GM12873 (cell line): Measurements from ENCODE around the gene MYOF.

ENCODE experiments used
- CTCF ChIP-seq: IDR thresholded peaks from 2 replicates; pipeline ENCODE4 v1.5.1; 2012; ENCODE audit warnings: low read depth, mild to moderate bottlenecking, moderate library complexity, low read length, control low read depth; ENCODE audit not compliant: insufficient read depth; ENCODE audit errors: missing control alignments

The MYOF gene

GRCh38 chr10:93434991-93435491 lies 47.1 kb downstream of the MYOF start:
- TF ChIP-seq CTCF = no peak

GRCh38 chr10:93431361-93431760 lies 50.8 kb downstream of the MYOF start:
- TF ChIP-seq CTCF = no peak

- TF ChIP-seq CTCF = no peak
Observed at GRCh38 chr10:93425861-93426260, 56.3 kb downstream of the MYOF start.

GRCh38 chr10:93422118-93422517 lies 60.0 kb downstream of the MYOF start:
- no peak for TF ChIP-seq CTCF

GRCh38 chr10:93420944-93421825 lies 60.9 kb downstream of the MYOF start:
- TF ChIP-seq CTCF = no peak

GRCh38 chr10:93420091-93420490 lies 62.0 kb downstream of the MYOF start:
- TF ChIP-seq CTCF = no peak

- no peak for TF ChIP-seq CTCF
Observed at GRCh38 chr10:93417921-93418320, 64.2 kb downstream of the MYOF start.
